HepG2 (cell line): ENCODE measurements around the gene MCF2L. TPM values are rescaled to one million over a fixed set of nuclear protein-coding genes. Genes with fewer than 3 reads are reported as not detected.

ENCODE experiments used
- ATAC-seq: fragments of 200-7000 bp; cut with Tn5 transposase; 3 replicates; pipeline ENCODE4 v1.9.1; 2020; ENCODE audit warnings: mild to moderate bottlenecking, moderate library complexity
- BruUV-seq: library from RNA; stranded (reverse); fragments of 400-500 nt; replicated peaks from 2 replicates; lab custom pipeline; 2021; lab: Mats Ljungman, UMichigan
- CTCF ChIA-PET: fragments of 300-600 bp; formaldehyde crosslinking; extraction: SDS; loops from one replicate; lab custom pipeline; 2021; ENCODE audit warnings: low total read pairs, inconsistent platforms, low intra/inter-chr PET ratio; lab: Yijun Ruan, JAX
- POLR2A ChIA-PET: fragments of 350-600 bp; sonication (Branson Sonifier 250); formaldehyde crosslinking; loops from one replicate; lab custom pipeline; 2020; ENCODE audit warnings: antibody characterized with exemption, inconsistent platforms; lab: Yijun Ruan, JAX
- DNase-seq: peaks from one replicate; pipeline ENCODE4 v3.0.0-alpha.2; 2015; ENCODE audit warnings: low spot score
- FAIRE-seq: peaks from 3 replicates; lab custom pipeline; 2011; peaks lifted over from hg19 to GRCh38; lab: Jason Lieb, UNC
- H2AFZ ChIP-seq: one replicate; pipeline ENCODE4 v1.6.1; 2011; ENCODE audit warnings: low read length, inconsistent platforms
- H3K27ac ChIP-seq: fragments of 300-600 bp; 3 replicates; pipeline ENCODE4 v1.8.0; 2011; ENCODE audit warnings: mixed run types, mild to moderate bottlenecking, mixed read lengths, low read length, inconsistent platforms; ENCODE audit not compliant: insufficient read depth; ENCODE audit errors: extremely low read length
- H3K27me3 ChIP-seq, 2 experiments: fragments of 200-600 bp in 1 of 2; 2 replicates in 1 of 2; 3 replicates in 1 of 2; pipeline versions ENCODE4 v1.6.0 to v1.8.0; 2011; ENCODE audit warnings: low read length in 2 of 2, mild to moderate bottlenecking in 2 of 2, moderate library complexity in 2 of 2, inconsistent platforms in 1 of 2; ENCODE audit not compliant: insufficient read depth in 2 of 2, control insufficient read depth in 1 of 2
- H3K36me3 ChIP-seq, 2 experiments: fragments of 200-600 bp in 1 of 2; replicated peaks in 1 of 2; 2 replicates in 1 of 2; 3 replicates in 1 of 2; pipeline versions ENCODE4 v1.5.1 to v1.8.0; 2011; ENCODE audit warnings: low read length in 2 of 2, inconsistent platforms in 1 of 2; ENCODE audit not compliant: insufficient read depth in 2 of 2, control insufficient read depth in 1 of 2
- H3K4me1 ChIP-seq: 2 replicates; pipeline ENCODE4 v1.5.1; 2012; ENCODE audit warnings: low read length, inconsistent platforms; ENCODE audit not compliant: insufficient read depth
- H3K4me2 ChIP-seq: 2 replicates; pipeline ENCODE4 v1.6.0; 2011; ENCODE audit warnings: low read depth, low read length, inconsistent platforms
- H3K4me3 ChIP-seq, 3 experiments: fragments of 200-600 bp in 1 of 3; sonication (generic), shearing (Covaris generic) in 1 of 3; replicated peaks in 1 of 3; 2 replicates each; pipeline ENCODE4 v1.5.1; 2011 to 2016; ENCODE audit warnings: low read length in 3 of 3, inconsistent platforms in 2 of 3, low read depth in 2 of 3, mild to moderate bottlenecking in 2 of 3, control low read depth in 1 of 3, mixed read lengths in 1 of 3; ENCODE audit not compliant: insufficient read depth in 1 of 3
- H3K79me2 ChIP-seq: one replicate; pipeline ENCODE4 v1.6.1; 2011; ENCODE audit warnings: low read length, inconsistent platforms; ENCODE audit not compliant: insufficient read depth
- H3K9ac ChIP-seq: 2 replicates; pipeline ENCODE4 v1.6.0; 2011; ENCODE audit warnings: mild to moderate bottlenecking, low read depth, low read length, inconsistent platforms; ENCODE audit not compliant: insufficient read depth
- H3K9me3 ChIP-seq: 2 replicates; pipeline ENCODE4 v1.5.1; 2012; ENCODE audit warnings: mild to moderate bottlenecking, low read length
- H4K20me1 ChIP-seq: 2 replicates; pipeline ENCODE4 v1.6.0; 2011; ENCODE audit warnings: inconsistent platforms, mild to moderate bottlenecking, low read length, moderate library complexity; ENCODE audit not compliant: insufficient read depth
- AGO2 ChIP-seq: fragments of 200-400 bp; formaldehyde crosslinking; optimal IDR thresholded peaks from 2 replicates; pipeline ENCODE3; 2017; ENCODE audit warnings: mild to moderate bottlenecking, low read depth, low read length, moderate library complexity
- AHDC1 ChIP-seq: sonication (generic); formaldehyde crosslinking; IDR thresholded peaks from 2 replicates; pipeline ENCODE4 v1.5.1; 2020; ENCODE audit warnings: mild to moderate bottlenecking, missing genetic modification reagents, borderline replicate concordance
- FOXO1 ChIP-seq: sonication (generic); formaldehyde crosslinking; IDR thresholded peaks from 2 replicates; pipeline ENCODE4 v1.4.0; 2020; ENCODE audit warnings: missing genetic modification reagents
- HOXA9 ChIP-seq: sonication (generic); formaldehyde crosslinking; IDR thresholded peaks from 2 replicates; pipeline ENCODE4 v1.8.1; 2022; ENCODE audit warnings: missing genetic modification reagents, mild to moderate bottlenecking, moderate library complexity, borderline replicate concordance
- RARA ChIP-seq: IDR thresholded peaks from 2 replicates; pipeline ENCODE4 v1.6.1; 2016; ENCODE audit warnings: missing genetic modification reagents, missing compliant biosample characterization
- TERF1 ChIP-seq: sonication (generic); formaldehyde crosslinking; IDR thresholded peaks from 2 replicates; pipeline ENCODE4 v1.8.0; 2022; ENCODE audit warnings: mild to moderate bottlenecking, missing genetic modification reagents, moderate library complexity
- ZBED4 ChIP-seq: sonication (generic); formaldehyde crosslinking; IDR thresholded peaks from 2 replicates; pipeline ENCODE4 v1.4.0; 2020; ENCODE audit warnings: missing genetic modification reagents, borderline replicate concordance
- ZNF253 ChIP-seq: sonication (generic); formaldehyde crosslinking; IDR thresholded peaks from 2 replicates; pipeline ENCODE4 v1.8.0; 2022; ENCODE audit warnings: mild to moderate bottlenecking, missing genetic modification reagents, borderline replicate concordance
- ZNF552 ChIP-seq: sonication (generic); formaldehyde crosslinking; IDR thresholded peaks from 2 replicates; pipeline ENCODE4 v1.9.0; 2022; ENCODE audit warnings: missing genetic modification reagents, mild to moderate bottlenecking, borderline replicate concordance
- ZZZ3 ChIP-seq: sonication (generic); formaldehyde crosslinking; IDR thresholded peaks from 2 replicates; pipeline ENCODE4 v1.4.0; 2020; ENCODE audit warnings: missing genetic modification reagents, mild to moderate bottlenecking, borderline replicate concordance
- WGBS: methylation state at CpG from one replicate; pipeline ENCODE4 v1.1.6; 2017; ENCODE audit warnings: low lambda C conversion rate; 5-methylcytosine and 5-hydroxymethylcytosine counted together
- in situ Hi-C: cut with HindIII; loops from 2 replicates; pipeline ENCODE4 v1.10.0; 2017; ENCODE audit warnings: low pct_unique_long_range_greater_than_20kb; ENCODE audit not compliant: extremely low pct_ligation_motif_present
- intact Hi-C: fragments of 100-400 bp; cut with micrococcal nuclease; formaldehyde crosslinking; loops from one replicate; pipeline ENCODE4 v1.10.0; 2022; ENCODE audit not compliant: unreplicated experiment
- polyA plus RNA-seq, 8 experiments: library from polyadenylated mRNA; depleted of rRNA in 3 of 8; stranded (reverse) in 7 of 8; unstranded in 1 of 8; fragments of >200 nt; fragmentation: Illumina TruSeq in 4 of 8; extraction: Trizol in 4 of 8; gene quantifications; 2 replicates each; pipeline versions ENCODE4 v1.2.1 to v1.2.3, GENCODE V29; 2011 to 2016; ENCODE audit warnings: low read depth in 4 of 8, missing spikeins in 1 of 8, mixed read lengths in 1 of 8; ENCODE audit not compliant: insufficient read depth in 1 of 8
- total RNA-seq, 5 experiments: library from RNA; depleted of rRNA; stranded (reverse); fragments of >200 nt; fragmentation: Illumina TruSeq; extraction: Trizol; gene quantifications; 2 replicates each; pipeline ENCODE4 v1.2.3, GENCODE V29; 2016; ENCODE audit warnings: low read depth in 1 of 5

Gene MCF2L
- total and polyA plus RNA-seq, 2 of the 13 experiments (the other 11 are each of a cell fraction or from before 2014, with no cell fraction given): 19.4 to 28.4 TPM

GRCh38 chr13:113129921-113130750 is 161.1 kb downstream of the MCF2L start (continued):
- no peak for TF ChIP-seq ZNF253 (CRISPR knock-in tag)
- TF ChIP-seq RARA (CRISPR knock-in tag): no peak
- TF ChIP-seq FOXO1 (CRISPR knock-in tag): no peak
- TF ChIP-seq TERF1 (CRISPR knock-in tag): no peak
- peak; percentile 66 for TF ChIP-seq AGO2

- H3K4me3 ChIP-seq: no peak overlapping the region
- no peaks in the 10 kb centered on the region for H3K27me3 ChIP-seq
- peaks cover 2 to 22% of the 10 kb centered on the region in 2 experiments; a peak in 4 of 5 replicates for H3K36me3 ChIP-seq
- WGBS: 99% methylated on average over 2 of the region's 2 CpGs
- no peak overlapping the region for H3K4me2 ChIP-seq
- ATAC-seq (no peak), DNase-seq (no peak), FAIRE-seq (no peak)
- H3K9me3 ChIP-seq: no peaks in the 10 kb centered on the region
- H3K9ac ChIP-seq: no peak overlapping the region
- no peaks in the 10 kb centered on the region for H3K79me2 ChIP-seq
- no peak overlapping the region for H3K27ac ChIP-seq
- POLR2A ChIA-PET: no interaction called here
- peaks cover 34% of the 10 kb centered on the region for H3K4me1 ChIP-seq
- in situ Hi-C loops: no loop called here
- CTCF ChIA-PET: no interaction called here
- no peaks in the 10 kb centered on the region; the same call in 1 of the 2 replicates for H4K20me1 ChIP-seq
- BruUV-seq: no TSS peak
- intact Hi-C loops: no loop called here
- no peak overlapping the region for H2AFZ ChIP-seq
- TF ChIP-seq ZZZ3 (CRISPR knock-in tag) (no peak), ZNF552 (CRISPR knock-in tag) (no peak), HOXA9 (CRISPR knock-in tag) (no peak), AHDC1 (CRISPR knock-in tag) (no peak), ZBED4 (CRISPR knock-in tag) (no peak)
Observed at GRCh38 chr13:113135281-113135760, 166.3 kb downstream of the MCF2L start.
